CD4-positive, alpha-beta T cell treated with Interleukin-15 for 1 hour (primary cell): ENCODE data around the gene TCEAL4.
"Not testable (repeated sequence)": the region's sequence is repeated elsewhere in the genome, so short reads cannot be mapped to it uniquely, and the experiment has no call there.

Experiments
- DNase-seq: peaks from one replicate; pipeline ENCODE4 v3.0.0-alpha.2; 2020

TCEAL4 gene

DNA sequence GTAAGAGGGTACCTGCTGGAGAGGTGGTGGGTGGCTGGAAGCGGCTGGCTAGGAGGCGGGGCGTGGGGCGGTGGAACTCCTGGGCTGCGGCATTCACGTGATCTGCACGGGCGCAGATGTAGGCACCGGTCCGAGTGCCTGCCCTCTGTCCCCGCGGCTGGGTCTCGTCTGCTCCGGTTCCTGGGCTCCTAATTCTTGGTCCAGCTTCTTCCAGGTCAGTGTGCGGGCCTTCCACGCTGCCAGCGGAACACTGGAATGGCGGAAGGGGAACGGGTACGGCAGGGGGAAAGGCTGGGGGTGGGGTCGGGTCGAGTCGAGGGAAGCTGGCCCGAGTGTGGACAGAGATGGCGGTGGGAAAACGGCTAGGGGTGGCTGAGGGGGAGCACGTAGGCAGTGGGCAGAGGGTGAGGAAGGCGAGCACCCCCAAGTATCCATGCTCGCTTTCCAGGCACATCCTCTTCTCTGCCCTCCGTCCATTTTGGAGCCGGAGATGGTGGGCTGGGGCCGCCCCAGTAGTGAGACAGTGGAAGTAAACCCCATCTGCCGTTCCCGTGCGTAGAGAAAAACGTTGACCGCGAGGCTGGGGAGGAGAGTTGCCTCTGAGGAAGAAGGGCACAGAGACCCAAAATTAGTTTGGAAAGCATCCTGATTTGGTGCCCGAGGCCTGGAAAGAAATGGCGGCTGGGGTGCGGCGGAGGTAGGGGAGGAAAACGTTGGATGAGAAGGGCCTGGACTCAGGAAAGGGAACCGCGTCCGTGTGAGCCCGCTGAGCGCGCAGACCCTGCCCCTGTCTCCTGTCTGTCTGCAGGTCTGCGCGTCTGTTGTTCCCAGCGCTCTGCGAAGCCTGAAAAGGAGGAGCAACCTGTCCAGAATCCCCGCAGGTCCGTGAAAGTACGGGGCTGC lies at the start of gene TCEAL4:
TSS of gene TCEAL4 (plus strand) at position 105 of the 903 bp plus-strand sequence. CDS start 1,161 bp downstream, outside the sequence.
- DNase-seq, result peak; percentile 39

DNA sequence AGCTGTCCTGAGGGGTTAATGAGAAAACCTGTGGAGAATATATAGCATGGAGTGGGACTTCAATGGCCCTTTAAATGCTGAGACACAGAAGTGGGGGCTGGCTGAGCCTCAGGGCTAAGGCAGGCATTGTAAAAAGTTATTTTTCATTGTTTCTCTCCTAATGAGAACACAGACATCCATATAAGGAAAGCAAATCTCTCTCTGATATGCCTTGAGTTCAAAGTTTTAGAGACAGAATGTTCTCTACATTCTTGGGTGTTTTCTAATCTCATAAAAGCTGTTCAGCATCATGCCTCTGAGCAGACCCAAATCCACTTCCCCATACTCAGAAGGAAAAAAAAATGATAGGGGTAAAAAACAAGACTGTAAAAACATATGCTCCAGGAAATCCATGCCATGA lies 49.2 kb upstream of the TCEAL4 start:
- DNase-seq, result no peak

DNA sequence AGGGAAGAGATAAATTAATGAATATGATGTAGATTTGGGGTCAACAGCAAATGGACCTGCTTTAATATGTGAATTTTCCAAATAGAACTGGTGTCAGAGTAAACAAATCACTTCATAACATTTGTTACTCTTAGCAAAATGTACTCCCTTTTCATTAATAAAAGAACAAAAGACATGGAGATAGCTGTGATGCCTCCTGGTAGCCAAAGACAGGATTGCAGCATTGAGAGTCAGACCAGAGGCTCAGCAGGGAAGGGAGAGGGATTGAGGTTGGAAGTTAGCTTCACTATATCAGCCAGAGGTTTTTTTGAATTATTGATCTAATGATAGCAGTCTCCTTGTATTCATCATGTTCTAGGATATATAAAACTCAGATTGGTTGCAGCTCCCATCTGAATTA lies 48.6 kb upstream of the TCEAL4 start:
- DNase-seq, result no peak

DNA sequence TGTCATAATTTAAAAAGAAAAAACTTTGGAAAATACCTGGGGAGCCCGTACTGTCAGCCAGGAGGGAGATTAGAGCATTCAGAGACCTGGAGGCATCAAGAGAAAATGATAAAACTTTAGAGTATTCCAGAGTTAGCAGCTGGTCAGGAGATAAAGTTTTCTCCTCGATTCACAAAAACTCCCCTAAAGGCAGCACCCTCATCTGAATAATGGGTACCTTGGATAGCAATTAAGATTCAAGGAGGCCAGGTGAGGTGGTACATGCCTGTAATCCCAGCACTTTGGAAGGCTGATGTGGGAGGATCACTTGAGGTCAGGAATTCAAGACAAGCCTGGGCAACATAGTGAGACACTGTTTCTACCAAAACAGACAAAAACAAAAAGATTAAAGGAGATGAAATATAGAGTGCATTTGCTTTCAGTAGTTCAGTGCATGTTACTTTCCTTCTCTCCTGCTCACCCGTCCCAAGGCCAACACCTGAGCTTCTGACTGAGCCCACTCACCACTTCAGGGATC lies 47.4 kb upstream of the TCEAL4 start:
- no peak for DNase-seq

DNA sequence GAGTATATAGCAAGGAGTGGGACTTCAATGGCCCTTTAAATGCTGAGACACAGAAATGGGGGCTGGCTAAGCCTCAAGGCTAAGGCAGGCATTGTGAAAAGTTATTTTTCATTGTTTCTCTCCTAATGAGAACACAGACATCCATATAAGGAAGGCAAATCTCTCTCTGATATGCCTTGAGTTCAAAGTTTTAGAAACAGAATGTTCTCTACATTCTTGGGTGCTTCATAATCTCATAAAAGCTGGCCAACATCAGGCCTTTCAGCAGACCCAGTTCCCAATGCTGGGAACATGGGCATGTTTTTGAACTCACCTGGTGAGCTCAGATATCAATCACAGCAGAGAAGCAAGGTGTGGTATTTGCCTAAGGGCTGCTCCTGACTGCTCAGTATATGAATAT lies 46.6 kb upstream of the TCEAL4 start:
- no peak for DNase-seq

DNA sequence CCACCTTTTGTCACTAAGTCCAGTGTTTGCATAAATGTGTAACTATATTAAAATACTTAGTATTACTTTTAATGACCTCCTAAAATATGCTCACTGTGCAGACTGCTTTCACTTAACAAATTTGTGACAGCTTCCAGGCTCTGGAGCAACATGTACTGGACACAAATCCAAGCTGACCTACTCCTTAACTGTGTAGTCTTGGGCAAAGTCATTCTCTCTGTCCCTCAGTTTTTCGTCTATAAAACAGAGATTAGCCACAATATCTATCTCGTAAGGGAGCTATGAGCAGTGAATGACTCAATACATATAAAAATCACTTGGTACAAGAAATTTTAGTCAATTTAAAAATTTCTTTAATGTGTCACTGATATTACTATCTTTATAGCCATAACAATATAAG lies 45.6 kb upstream of the TCEAL4 start:
- DNase-seq, result no peak

DNA sequence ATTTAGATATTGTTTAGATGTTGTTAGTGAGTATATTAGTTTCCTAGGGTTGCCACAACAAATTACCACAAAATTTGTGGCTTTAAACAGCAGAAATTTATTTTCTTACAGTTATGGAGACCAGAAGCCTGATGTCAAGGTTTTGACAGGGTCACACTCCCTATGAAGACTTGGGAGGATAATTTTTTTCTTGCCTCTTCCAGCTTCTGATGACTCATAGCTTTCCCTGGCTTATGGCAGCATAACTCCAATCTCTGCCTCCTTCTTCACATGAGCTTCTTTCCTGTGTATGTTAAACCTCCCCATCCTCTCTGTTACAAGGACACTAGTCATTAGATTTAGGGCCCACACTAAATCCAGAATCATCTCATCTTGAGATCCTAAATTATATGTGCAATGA lies 45.2 kb upstream of the TCEAL4 start:
- DNase-seq, result no peak

DNA sequence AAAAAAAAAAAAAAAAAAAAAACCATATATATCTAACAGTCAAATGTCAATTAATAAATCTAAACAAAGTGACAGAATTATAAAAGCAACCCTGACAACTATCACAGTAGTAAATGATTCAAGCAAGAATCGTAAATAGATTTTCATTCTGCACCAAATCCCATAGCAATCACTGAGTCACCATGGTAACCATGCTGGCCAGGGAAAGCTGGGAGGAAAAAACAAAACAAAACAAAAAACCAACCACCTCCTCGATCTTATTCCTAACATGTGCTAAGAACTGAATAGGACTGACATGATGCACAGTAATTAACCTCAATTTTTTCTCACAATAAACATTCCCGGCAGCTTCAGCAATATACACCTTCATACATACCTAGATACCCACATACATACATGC lies 35.4 kb upstream of the TCEAL4 start:
- DNase-seq, result no peak

DNA sequence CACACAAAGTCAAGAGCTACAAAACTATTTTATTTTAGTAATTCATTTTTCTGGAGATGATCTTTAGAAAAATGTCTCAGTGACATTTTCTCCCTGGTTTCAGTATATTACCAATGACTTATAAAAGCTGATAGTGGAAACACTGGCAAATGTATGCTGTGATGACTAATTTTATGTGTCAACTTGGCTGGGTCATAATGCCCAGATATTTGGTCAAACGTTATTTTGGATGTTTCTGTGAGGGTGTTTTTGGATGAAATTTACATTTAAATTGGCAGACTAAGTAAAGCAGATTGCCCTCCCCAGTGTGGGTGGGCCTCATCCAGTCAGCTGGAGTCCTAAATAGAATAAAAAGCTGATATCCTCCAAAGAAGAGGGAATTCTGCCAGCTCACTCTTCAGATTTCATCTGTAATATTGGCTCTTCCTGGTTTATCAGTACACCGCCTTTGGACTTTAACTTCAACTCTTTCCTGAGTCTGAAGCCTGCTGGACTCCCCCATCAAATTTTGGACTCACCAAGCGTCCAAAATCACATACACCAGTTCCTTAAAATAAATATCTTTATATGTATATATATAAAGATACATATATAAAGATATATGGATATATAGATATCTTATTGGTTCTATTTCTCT lies 34.8 kb upstream of the TCEAL4 start:
- DNase-seq, result no peak

DNA sequence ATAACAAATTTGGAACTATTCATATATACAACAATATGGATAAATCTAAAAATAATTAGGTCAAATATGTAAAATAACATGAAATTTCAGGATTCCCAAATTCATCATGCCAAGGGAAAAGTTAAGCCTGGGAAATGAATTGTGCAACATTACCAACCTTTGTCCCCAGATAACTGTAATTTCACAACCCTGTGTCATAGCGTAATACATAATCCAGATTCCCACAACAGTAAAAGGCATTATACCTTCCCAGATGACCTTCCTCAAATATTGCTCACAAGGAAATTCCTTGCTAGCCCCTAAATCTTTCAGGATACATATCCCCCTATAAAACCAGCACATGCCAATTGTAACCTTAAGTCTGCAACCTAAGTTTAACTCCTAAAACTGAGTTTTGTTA lies 33.1 kb upstream of the TCEAL4 start:
- DNase-seq, result no peak

DNA sequence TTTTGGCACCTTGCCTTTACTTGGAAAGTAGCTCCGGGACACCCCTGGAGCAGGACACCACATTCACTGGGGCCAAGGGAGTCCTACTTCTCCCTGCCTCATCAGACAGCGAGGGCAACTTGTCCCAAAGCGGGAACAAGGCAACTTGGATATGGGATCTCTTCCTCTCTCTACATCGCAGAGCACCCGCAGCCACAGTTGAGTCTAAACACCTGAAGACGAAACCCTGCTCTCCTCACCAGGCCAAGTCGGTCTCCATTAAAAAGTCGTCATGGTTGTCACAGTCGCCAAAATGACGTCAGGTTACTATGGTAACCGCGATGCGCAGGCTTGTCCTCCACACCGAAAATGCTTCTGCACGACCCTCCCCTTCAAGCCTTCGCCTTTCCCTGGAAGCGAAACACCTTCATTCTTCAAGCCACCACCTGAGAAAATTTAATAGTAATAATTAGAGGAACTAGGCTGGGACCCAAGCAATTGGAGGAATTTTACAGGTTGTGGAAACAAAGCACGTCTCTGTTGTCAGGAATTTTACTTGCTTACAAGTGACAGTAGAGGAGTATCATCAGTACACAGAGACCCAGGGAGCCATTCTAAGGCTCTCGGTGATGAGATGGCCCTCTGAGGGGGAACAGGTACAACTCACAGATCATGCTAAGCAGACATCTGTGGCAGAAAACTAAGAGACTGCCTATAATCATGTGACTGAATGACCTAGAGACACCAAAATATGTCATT lies 30.5 kb upstream of the TCEAL4 start:
- DNase-seq, result peak; percentile 68

DNA sequence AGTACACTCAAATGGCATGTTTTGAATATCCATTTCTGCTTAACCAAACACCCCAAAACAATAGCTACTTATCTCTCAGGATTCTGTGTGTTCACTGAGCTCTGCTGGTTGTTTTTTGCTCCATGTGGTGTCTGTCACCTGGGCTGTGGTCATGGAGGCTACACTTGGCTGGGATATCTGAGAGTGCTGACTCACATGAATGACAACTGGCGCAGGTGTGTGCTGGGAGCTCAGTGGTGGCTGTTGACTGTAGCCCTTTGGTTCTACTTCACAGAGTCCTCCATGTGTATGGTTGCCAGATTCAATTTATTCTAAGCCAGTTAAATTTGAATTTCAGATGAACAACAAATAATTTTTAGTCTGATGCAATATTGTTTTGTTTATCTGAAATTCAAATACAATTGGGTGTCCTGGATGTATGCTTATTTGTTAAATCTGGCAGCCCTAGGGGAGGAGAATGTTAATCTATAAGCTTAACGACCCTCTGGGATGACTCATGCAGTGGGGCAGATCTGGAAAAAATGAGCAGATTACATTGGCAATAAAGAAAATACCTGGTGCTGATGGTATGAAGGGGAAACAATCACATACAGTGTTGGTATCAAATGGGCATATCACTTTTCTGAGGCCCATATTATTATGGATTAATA lies 28.2 kb upstream of the TCEAL4 start:
- no peak for DNase-seq

DNA sequence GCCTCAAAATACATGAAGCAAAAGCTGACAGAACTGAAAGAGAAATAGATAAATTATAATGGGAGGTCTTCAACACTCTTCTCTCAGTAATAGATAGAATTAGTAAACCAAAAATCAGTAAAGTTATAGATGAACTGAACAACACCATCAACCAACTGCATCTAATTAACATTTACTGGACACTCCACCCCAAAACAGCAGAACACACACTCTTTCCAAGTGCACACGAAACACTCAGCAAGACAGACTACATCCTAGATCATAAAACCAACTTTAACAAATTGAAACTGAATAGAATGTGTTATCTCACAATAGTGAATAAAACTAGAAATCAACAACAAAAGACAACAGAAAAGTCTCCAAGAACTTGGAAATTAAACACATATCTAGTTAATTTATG lies 25.1 kb upstream of the TCEAL4 start:
- no peak for DNase-seq

DNA sequence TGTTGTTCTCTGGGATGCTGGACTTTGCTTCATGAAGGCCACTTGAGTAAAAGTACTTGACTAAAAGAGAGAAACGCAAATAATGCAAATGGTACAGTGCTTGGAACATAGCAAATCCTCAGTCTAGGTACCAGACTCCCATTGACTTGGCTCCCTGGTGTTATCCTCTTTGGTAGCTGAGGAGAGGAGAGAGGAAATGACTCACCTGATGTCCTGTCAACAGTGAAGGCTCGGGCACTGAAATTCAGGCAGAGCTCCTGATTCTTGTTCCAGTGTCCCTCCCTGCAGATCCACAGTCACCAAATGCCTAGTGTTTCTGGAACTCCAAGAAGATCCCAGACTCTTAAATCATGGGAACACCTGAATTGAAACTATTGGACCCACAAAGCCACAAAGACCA lies 22.5 kb upstream of the TCEAL4 start:
- no peak for DNase-seq

DNA sequence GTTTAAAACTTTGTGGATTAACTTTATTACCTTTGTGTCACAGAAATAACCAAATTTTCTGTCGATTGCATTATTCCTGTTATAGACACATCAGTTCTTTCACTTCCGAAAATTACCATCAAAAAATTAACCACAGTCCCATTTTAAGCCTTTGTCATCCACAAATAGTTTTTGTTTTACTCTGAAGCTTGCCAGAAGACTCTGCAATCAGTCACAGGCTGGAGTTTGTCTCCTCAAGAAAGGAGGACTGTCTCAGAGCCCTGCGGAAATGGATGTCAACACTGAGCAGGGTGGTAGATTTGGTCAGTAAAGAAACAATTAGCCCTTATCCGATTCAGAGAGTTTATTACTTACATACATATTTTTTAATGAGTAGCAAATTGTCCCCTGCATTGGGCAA lies 20.1 kb upstream of the TCEAL4 start:
- DNase-seq, result no peak

DNA sequence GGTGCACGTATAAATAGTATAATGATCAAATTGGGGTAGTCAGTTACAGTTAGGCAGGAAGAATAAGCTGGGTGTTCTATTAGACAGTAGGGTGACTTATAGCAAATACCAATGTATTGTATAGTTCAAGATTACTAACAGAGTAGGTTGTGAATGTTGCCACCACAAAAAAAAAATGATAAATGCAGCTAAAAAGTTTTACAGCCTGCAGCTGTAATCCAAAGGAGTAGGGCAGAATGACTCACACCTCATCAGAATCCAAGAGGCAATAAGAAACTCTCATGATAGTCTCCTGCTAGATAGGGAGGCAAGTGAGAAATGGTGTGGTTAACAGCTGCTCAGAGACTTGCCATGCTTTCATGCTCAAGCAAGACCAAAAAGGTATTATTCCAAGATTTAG lies 19.6 kb upstream of the TCEAL4 start:
- no peak for DNase-seq

DNA sequence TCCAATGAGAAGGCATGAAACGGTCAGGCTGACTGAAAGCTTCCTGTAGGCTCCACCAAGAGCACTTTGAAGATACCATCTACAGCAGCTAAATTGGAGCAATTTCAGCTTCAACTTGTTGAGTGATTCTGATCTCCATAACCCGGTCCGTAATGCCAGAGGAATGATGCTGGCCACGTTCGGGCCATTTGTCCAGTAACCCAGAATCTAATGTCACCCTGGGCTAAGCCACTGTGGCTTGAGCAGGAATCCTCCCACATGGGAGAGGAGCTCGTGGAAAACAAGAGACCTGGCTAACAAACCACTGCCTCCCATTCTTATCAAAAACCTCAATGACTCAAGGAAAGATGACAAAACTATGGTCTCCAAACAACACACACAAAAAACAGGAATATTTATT lies 14.2 kb upstream of the TCEAL4 start:
- no peak for DNase-seq

DNA sequence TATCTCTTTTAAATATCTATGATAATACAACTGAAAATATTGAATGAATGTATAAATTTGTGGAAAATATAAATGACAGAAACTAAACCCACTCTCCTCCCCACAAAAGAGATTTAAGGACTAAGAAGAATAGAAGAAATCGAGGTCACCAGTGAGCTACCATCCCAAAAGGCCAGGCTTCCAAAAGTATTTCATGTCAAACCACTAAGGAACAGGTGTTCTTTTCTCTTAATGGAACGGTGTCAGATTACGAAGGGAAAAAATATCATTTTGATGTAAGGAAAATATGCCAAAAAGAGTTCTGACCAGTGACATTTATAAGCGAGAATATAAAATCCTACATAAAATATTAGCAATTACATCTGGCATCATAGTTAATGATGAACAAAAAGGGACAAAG lies 13.6 kb upstream of the TCEAL4 start:
- DNase-seq, result no peak

DNA sequence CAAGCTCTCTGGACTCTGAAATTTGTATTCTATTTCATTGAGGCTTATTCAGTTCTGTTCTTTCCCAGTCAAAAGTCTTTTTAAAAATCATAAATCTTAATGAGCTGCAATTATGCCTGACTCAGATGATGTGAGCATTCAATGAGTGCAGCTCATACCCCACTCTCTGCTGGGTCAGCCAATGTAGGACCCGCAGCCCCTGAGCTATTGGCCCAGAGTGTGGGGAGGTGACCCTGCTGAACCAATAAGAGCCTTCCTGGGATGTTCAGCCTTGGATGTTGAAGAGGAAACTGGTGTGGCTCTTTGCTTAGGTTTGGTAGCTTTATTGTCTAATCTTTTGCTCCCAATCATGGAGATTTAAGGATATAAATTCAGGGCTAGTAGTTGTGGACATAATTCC lies 12.1 kb upstream of the TCEAL4 start:
- no peak for DNase-seq

DNA sequence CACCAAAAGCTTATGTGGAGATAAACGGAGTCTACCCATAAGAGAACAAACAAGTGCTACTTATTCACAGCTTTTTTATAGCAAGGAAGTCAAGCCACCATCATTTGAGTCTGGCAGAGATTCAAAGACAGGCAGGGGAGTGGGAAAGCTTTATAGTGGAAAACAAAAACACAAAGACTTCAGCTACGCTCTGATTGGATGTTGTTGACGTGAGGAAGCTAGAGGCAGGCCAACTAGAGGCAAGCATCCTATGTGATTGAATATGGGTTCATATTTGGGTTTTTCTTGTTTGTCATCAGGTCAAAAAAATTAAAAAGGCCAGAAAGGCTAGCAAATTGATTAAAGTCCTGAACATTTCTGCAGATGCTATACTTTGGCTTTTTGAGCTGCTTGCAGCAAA lies 719 bp upstream of the TCEAL4 start:
- DNase-seq, result no peak

DNA sequence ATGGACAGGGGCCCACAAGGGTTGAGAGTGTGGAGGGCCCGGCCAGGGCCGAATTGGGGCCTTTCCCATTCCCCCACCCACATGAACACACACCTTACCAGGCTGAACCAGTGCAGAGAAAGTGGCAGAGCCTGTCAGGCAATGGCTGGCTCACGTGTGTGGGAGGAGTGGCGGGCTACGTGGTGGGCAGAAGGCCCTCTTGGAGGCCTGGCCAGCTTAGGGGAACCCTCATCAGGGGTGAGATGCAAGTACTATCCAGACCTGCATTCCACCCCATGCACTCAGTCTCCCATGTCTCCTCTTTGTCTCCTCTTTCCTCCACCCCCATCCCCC lies 965 bp downstream of the TCEAL4 start:
- no peak for DNase-seq

DNA sequence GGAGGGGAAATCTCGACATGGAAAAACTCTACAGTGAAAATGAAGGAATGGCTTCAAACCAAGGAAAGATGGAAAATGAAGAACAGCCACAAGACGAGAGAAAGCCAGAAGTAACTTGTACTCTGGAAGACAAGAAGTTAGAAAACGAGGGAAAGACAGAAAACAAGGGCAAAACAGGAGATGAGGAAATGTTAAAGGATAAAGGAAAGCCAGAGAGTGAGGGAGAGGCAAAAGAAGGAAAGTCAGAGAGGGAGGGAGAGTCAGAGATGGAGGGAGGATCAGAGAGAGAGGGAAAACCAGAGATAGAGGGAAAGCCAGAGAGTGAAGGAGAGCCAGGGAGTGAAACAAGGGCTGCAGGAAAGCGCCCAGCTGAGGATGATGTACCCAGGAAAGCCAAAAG lies 1.3 kb downstream of the TCEAL4 start:
- no peak for DNase-seq

DNA sequence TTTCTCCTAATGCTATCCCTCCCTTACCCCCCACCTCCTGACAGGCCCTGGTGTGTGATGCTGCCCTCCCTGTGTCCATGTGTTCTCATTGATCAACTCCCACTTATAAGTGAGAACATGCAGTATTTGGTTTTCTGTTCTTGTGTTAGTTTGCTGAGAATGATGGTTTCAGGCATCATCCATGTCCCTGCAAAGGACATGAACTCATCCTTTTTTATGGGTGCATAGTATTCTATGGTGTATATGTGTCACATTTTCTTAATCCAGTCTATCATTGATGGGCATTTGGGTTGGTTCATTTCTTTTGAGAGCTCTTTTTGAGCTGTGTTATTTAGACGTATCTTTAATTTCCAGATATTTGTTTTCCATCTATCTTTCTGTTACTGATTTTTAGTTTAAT lies 7.0 kb downstream of the TCEAL4 start:
- not testable (repeated sequence) for DNase-seq
